ENCODE data around the gene KLHL11. TPM values are rescaled to one million over a fixed set of nuclear protein-coding genes. Genes with fewer than 3 reads are reported as not detected.

KLHL11 gene
- total and polyA plus RNA-seq, 2 of the 8 experiments (the other 6 are each of a cell fraction or from before 2014, with no cell fraction given): 4.2 to 13.7 TPM

- Histone ChIP-seq H3K18ac (ENCODE audit: extremely low read depth, low read length) (peak within 1 kb of the TSS; percentile 99), H2BK120ac (replicated peaks; ENCODE audit: low read depth, low read length) (peak within 1 kb of the TSS; percentile 76), H3K9me3 (ENCODE audit: insufficient read depth in 2 of 2, low read depth in 1 of 2, low read length in 1 of 2) (peaks cover 0 to 4% of the 10 kb centered on the region in 2 experiments; a peak in 1 of 4 replicates), H3K79me2 (ENCODE audit: control insufficient read depth in 1 of 2, insufficient read depth in 2 of 2, low read length in 2 of 2) (peaks cover 0 to 33% of the 10 kb centered on the region in 2 experiments; a peak in 2 of 4 replicates), H2BK5ac (ENCODE audit: low read depth, low read length) (peak within 1 kb of the TSS; percentile 91; the same call in 1 of the 2 replicates), H2BK15ac (ENCODE audit: low read length) (peak within 1 kb of the TSS; percentile 100), H3K56ac (replicated peaks; ENCODE audit: insufficient read length, low read depth, low read length) (peak within 1 kb of the TSS; percentile 96), H4K8ac (ENCODE audit: extremely low read depth, insufficient read depth, low read length) (peak within 1 kb of the TSS; percentile 75; the same call in 1 of the 2 replicates), H4K5ac (ENCODE audit: insufficient read length, low read depth, low read length) (peak within 1 kb of the TSS; percentile 95), H2AFZ (ENCODE audit: low read length) (peak within 1 kb of the TSS; percentile 82; the same call in 1 of the 2 replicates), H2BK20ac (ENCODE audit: low read length) (peak within 1 kb of the TSS; percentile 86; the same call in 1 of the 2 replicates), H3K4me1 (replicated peaks in 1 of 4; ENCODE audit: control insufficient read depth in 3 of 4, insufficient read depth in 4 of 4, low read length in 3 of 4) (peaks cover 0 to 23% (median 7%) of the 10 kb centered on the region in 4 experiments; a peak in 6 of 7 replicates), H3K27ac (ENCODE audit: low read depth, low read length) (peak within 1 kb of the TSS; percentile 65; the same call in 1 of the 2 replicates), H3K4me3 (ENCODE audit: extremely low read depth in 1 of 4, insufficient read depth in 2 of 4, low read depth in 3 of 4, low read length in 4 of 4) (peak within 1 kb of the TSS; percentile 70 to 94 (median 81)), H3K14ac (ENCODE audit: insufficient read length) (no peak within 1 kb of the TSS), H3K9ac (replicated peaks in 1 of 4; ENCODE audit: extremely low read depth in 1 of 4, low read depth in 3 of 4, low read length in 3 of 4) (peak within 1 kb of the TSS in 3 of 4 experiments; percentile 66 to 72 (median 68); a peak in 5 of 7 replicates), H2AK5ac (ENCODE audit: low read depth, low read length) (no peak within 1 kb of the TSS), H3K23ac (ENCODE audit: insufficient read length) (no peak within 1 kb of the TSS), H3K27me3 (replicated peaks in 1 of 4; ENCODE audit: control insufficient read depth in 3 of 4, extremely low read depth in 1 of 4, insufficient read depth in 3 of 4, low read length in 3 of 4) (peaks cover 0 to 6% (median 3%) of the 10 kb centered on the region in 4 experiments; a peak in 4 of 7 replicates), H3K4me2 (ENCODE audit: insufficient read depth in 1 of 2, low read depth in 2 of 2, low read length in 2 of 2) (peak within 1 kb of the TSS; percentile 94 to 95), H3K4ac (replicated peaks; ENCODE audit: insufficient read length, low read depth, low read length) (peak within 1 kb of the TSS; percentile 98), H2BK12ac (ENCODE audit: low read depth, low read length) (peak within 1 kb of the TSS; percentile 99; the same call in 1 of the 2 replicates), H3K79me1 (ENCODE audit: low read depth, low read length) (peaks cover 16% of the 10 kb centered on the region), H4K20me1 (replicated peaks in 1 of 2; ENCODE audit: control insufficient read depth in 1 of 2, insufficient read depth in 2 of 2, low read length in 2 of 2) (peaks cover 0 to 12% of the 10 kb centered on the region in 2 experiments), H4K91ac (replicated peaks; ENCODE audit: insufficient read length, low read length) (peak within 1 kb of the TSS; percentile 98), H3K23me2 (ENCODE audit: low read depth, low read length) (peaks cover 21% of the 10 kb centered on the region), H3K36me3 (ENCODE audit: control insufficient read depth in 2 of 4, insufficient read depth in 4 of 4, low read length in 3 of 4) (no peaks in the 10 kb centered on the region; a peak in 1 of 8 replicates)
- DNase-seq (ENCODE audit: low read depth in 1 of 2, low spot score in 2 of 2) (peak in 1 of 2 experiments; percentile 93), FAIRE-seq (no peak)
- ChIA-PET CTCF (ENCODE audit: partially characterized antibody) (interaction anchor here (0.6 to 4.8 kb wide), 31 partner anchors 10 to 1295 kb away, joined by 3 to 46 read pairs (median 5); partner anchors contain the start of genes JUP and KLHL11), POLR2A (ENCODE audit: partially characterized antibody) (interaction anchor here (0.7 to 4.2 kb wide), 24 partner anchors 10 to 133 kb away, joined by 3 to 40 read pairs (median 5); partner anchors contain the start of genes ACLY, EIF1, HAP1 and JUP)
- 2% methylated on average over 62 of the region's 96 CpGs; no CpG with 5 or more reads in 1 of the 2 experiments for WGBS, 2 experiments (ENCODE audit: extremely low coverage in 1 of 2, insufficient coverage in 1 of 2, insufficient read length in 1 of 2, insufficient replicate concordance in 2 of 2, low coverage in 1 of 2, low lambda C conversion rate in 2 of 2, missing lambda C conversion rate in 1 of 2)
- peak; percentile 82 for TF ChIP-seq EGR1 (IDR thresholded peaks at IDR 0.05; ENCODE audit: borderline replicate concordance, low read depth, low read length)
- TF ChIP-seq SIX5 (IDR thresholded peaks at IDR 0.05; ENCODE audit: low read depth, low read length): no peak
- TF ChIP-seq RXRA (IDR thresholded peaks at IDR 0.05; ENCODE audit: insufficient read depth, low read depth, low read length): no peak
- TF ChIP-seq HDAC6 (IDR thresholded peaks at IDR 0.05; ENCODE audit: low read depth, low read length): no peak
- TF ChIP-seq TCF12 (IDR thresholded peaks at IDR 0.05; ENCODE audit: low read depth, low read length): no peak
- no peak for TF ChIP-seq CTBP2 (IDR thresholded peaks at IDR 0.05; ENCODE audit: borderline replicate concordance, insufficient read depth, insufficient read length, low read length)
- peak; percentile 19; the same call in 1 of the 2 replicates for TF ChIP-seq TBP (IDR thresholded peaks at IDR 0.05; ENCODE audit: low read depth, low read length)
- peak; percentile 83 for TF ChIP-seq MAX (IDR thresholded peaks at IDR 0.05)
- TF ChIP-seq SAP30 (IDR thresholded peaks at IDR 0.05; ENCODE audit: insufficient read depth, insufficient replicate concordance, low read length): no peak
- TF ChIP-seq GTF2F1 (IDR thresholded peaks at IDR 0.05; ENCODE audit: borderline replicate concordance, low read depth, low read length): no peak
These were observed 53.5 kb downstream of the KLHL11 start, which contains the start of gene P3H4 for GRCh38 chr17:41811549-41812380. Gene P3H4 (minus strand): TSS chr17:41811949. CDS start chr17:41811915, 34 bp downstream.

Measured in H1 (cell line).